ENCODE results near the gene KRT74. TPM values are rescaled to one million over a fixed set of nuclear protein-coding genes. Genes with fewer than 3 reads are reported as not detected.

KRT74 gene
- polyA plus RNA-seq, 1 donor, result not detected

DNA sequence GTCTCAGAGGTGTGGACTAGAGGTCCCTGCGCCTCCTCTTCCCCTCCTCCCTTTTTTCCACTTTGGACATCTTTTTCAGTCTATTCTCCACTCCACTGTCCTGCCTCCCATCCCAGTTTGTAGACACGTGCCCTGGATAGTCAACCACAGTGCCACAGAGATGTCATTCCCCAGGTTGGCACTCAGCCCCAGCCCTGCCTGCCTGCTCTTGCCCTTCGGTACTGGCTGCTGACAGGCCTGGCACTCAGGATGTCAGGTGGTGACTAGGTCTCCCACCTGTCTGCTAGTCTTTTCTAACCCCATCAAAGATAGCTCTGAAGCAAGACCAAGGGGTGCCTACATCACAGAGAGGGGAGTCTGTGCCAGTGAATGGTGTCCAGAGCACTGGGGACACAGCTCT, 36.5 kb downstream of the KRT74 start:
- no peak for DNase-seq

DNA sequence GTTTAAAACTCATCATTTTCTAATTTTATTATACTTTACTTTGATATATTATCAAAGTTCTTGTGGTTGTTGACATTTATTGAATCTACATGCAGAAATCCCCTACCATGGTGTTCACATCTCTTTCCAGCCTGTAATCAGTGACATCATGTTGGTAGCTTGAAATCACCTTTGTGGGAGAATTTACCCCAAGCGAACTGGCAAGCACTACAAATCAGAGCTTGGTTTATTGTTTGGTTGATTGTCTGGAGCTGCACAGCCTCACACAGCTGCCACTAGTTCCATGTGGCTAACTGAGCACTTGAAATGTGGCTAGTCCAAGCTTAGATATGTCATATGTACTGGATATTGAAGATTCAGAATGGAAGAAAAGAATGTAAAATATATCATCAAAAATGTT, 38.1 kb downstream of the KRT74 start:
- DNase-seq, result no peak

DNA sequence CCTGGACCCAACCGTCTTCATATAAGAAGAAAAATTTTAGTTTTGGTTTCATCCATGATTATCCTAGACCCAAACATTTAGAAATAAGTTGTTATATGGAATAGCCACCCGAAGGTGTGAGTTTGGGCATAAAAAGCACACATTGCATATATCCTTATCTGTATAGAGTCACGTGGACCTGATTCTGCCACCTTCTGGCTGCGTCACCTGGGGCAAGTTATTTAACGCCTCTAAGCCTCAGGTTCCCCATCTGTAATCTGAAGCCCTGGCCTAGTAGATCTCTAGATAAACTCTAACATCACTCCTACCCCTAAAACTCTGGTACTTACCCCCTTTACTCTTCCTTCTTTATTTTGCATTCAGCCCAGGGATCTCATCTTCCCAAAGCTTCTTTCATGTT, 39.2 kb downstream of the KRT74 start:
- no peak for DNase-seq

DNA sequence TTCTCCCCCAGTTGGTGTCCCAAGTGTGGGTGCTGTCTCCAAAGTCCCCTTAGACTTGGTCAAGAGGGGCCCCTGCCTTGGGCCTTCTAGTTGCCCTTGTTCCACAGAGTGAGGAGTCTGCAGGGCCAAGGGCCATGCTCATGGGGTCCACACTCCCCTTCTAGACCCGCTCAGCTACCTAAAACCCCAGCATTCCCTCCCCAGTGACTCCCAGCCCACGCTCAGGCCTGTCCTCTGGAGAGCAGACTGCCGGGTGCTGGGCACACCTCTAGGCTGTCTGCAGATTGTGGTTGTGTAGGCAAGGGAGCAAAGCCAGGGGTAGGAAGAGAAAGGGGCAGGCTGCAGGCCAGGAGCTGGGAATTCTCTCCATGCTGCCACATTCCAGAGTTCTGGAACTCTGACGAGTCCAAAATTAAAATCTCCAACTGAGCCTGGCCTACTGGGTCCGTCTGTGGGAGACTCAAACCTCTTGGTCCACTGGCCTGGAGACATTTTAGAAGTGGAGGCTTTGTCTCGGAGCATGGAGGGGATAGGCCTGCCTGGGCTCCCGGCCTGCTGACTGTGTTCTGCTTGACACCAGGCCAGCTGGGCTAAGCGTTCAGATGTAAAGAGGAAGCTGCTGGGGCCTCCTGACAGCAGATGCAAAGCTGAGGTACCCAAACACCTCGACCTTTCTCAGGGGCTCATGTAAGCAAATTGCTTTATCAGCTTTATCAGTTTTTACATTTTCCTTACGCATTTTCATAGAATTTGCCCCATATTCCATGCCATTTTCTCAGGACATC, 39.8 kb downstream of the KRT74 start:
- no peak for DNase-seq

GRCh38 chr12:52532636-52533035, 41.0 kb downstream of the KRT74 start:
- DNase-seq, result no peak

DNA sequence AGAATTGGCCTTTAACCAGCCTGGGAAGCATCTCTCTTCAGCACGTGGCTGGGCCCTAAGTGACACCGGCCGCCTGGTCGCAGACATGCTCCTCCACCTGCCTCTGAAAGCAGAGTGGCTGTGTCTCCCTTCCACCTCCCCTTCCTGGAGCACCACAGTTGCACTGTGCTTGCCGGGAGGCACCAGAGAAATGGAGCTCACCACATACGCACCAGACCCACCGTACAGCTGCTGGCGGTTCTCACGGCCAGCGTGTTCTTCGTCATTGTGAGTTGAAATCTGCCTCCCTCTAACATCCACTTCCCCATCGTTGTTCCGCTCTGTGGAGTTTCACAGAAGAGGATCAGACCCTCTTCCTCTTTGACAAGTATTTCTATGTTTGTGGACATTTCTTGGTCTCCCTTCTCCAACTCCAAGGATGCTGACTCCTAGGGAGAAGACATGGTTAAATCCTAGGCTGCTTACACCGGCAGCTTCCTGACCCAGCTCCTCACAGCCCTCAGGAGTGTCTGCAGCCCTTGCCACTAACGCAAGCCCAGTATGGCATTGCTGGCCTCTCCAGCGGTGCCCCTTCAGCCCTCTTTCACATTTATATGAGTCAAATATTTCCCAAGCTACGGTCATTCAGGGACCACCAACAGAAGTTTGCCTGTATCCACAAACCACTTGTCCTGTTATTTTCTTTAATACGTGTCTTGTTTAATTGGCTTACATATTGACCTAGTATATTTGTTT, 41.9 kb downstream of the KRT74 start:
- DNase-seq, result no peak

DNA sequence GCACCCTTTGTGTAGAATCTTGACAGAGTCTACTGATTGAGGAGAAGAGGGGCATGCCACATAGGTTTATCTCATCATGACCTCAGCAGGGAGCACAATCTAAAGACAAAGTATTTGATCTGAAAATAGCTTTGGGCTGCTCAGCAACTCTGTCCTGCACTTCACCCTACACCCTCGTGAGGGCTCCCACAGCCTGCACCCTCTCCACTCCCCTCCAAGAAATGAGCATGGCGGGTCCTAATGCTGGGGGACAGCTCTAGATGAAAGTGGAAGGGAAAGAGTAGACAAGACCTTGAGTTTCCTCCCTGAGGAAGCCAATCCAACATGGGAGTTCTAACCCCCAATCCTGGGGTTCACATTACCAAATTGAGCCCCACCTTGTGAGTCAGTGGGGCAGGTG, 42.7 kb downstream of the KRT74 start:
- no peak for DNase-seq

- DNase-seq, result no peak
Measured at GRCh38 chr12:52530366-52530765, 43.3 kb downstream of the KRT74 start.

DNA sequence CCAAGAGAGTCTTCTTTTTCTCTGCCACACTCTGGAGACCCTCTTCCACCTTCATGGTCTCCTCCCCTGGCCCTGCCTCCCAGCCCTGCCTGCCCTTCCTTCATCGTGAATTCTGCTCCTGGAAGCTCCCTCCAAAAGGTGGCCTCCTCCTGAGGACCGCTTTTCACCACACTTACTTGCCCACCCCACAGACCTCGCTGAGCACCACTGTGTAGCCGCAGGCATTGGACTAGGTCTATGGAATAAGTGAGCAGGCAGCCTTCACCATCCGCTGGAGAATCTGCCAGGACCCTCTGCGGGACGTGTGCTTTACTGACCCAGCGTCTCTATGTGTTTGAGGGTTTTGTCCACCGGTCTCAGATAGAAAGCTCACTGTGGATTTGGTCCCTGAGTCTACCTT, 43.8 kb downstream of the KRT74 start:
- no peak for DNase-seq

GRCh38 chr12:52529417-52529816, 44.2 kb downstream of the KRT74 start:
- DNase-seq, result no peak

- no peak for DNase-seq
Measured at GRCh38 chr12:52528641-52529143, 45.0 kb downstream of the KRT74 start.

DNA sequence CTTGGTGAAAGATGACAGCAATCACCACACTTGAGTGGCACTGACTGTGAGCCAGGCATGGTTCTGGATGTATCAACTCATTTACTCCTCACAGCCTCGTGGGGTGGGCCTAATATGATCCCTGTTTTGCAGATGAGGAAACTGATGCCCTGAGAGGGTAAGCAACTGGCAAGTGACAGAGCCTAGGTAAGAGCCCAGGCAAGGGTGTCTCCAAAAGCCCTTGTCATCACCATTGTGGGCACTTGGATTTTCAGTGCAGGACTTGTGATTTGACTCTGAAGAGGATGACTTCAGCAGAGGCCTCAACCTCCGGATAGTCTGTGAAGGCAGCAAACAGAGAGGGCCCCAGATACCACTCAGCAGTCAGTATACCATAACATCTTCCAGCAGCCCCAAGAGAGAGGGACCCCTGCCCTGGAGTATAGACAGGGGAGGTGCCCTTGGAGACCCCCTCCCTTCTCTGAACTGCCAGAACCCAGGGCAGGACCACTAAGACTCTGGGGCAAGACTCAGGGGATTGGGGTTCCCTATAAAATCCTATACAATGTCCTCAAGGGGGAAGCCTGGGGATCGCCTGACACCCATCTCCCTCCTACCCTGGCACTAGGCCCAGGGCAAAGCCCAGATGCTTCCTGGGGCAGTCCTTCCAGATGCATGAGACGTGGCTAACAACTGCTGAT, 46.4 kb downstream of the KRT74 start:
- no peak for DNase-seq

- no peak for DNase-seq
Measured at GRCh38 chr12:52526511-52526951, 47.1 kb downstream of the KRT74 start.

- DNase-seq, result no peak
Measured at GRCh38 chr12:52525661-52526499, 47.8 kb downstream of the KRT74 start.

DNA sequence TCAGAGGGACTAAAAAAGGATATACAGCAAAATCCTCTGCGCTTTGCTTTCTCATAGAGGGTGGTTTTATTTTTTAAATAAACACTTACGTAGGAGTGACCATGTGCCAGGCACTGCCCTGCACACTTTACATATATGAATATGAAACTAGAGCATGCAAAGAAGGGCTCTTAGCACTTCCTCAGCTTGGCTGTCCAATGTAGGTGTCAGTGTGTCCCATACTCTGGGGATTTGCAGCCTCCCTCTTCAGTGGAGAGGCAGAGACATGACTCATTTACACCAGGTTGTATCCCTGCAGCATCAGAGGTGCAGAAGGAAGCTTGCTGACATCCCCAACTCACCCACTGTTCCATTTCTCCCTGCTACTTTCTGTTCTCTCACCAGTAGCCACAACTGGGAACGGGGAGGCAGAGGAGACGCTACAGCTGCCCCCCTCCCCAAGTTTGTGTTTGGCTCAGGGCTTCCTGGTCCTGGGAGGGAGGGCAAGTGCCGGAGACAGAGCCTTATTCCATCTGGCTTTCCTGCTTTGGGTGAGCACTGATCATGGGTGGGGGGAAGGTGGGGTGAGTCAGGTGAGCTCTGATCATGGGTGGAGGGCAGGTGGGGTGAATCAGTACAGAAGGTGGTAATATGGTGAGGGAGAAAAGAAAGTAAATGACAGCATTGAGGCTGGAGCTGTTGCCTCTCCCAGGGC, 48.6 kb downstream of the KRT74 start:
- DNase-seq, result no peak

DNA sequence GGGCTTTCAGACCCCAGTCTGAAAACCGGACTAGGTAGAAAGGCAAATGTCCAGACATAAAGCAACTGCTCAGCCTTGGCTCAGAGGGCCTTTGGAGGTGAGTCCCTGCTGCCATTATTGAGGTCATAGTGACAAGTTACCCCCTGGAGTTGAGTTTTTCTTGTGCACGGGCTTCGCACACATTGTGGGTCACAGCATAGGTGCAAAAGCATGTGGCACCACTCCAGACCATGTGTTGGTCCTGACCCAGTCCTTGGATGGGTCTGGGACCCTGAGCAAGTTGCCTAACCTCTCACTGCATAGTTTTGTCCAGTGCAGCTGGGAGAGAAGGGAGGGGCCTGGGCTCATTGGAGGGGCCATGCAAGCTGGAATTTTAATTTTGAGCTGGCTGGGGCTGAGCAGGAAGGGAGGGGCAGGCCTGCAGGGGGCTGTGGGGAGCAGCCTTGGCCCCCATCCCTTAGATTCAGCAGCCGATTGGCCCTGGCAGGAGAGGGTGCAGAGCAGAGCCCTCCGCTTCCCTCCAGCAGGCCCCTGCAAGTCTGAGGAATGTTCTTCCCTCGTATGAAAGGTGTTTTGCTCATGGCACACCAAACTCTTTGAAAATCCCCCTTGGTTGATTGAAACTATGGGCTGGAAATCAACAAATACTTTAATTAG, 49.3 kb downstream of the KRT74 start:
- DNase-seq, result no peak

DNA sequence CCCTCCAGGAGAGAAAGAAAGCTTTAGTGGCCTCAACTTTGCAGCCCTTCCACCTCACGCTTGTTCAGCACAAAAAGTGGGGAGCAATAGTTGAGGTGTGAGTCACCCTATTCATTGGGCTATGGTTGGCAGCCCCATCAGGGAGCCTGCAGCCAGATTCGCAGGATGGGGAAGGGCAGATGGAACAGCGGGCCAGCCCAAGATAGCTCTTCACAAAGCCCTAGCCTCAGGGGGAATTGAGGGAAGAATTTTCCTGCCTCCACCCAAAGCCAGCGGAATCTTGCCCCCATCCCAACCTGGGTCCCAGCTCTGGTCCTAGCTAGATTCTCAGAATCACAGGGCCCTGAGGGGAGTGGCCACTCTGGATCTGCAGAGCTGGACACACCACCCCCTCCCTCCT, 49.8 kb downstream of the KRT74 start:
- no peak for DNase-seq

DNA sequence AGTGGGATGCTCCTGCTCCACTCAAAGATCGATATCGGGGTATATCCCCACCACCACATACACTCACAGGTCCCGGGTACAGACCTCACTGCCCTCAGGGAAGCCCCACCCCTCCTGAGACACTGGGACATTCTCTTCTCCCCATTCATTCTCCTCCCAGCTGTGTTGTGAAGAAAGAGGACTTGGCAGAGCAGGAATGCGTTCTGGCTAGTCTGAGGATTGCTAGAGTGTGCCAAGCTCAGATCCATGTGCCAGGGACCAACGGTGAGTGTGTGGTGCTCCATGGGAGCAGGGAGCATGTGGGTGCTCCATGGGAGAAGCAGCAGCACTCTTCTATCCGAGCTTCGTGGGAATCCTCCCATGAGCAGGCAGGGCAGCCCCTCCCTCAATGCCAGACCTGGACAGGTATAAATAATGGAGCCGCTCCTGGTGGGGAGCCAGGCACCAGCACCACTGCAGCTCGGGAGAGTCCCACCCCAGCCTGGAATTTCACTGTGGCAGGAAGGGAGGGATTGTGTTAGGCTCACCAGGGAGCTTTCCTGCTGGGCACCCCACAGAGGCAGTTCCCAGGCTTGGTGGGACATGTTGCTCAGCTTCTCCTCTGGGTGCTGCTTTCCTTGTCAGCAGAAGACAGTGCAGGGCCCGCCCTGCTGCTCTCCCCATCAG, 51.2 kb downstream of the KRT74 start:
- no peak for DNase-seq

- no peak for DNase-seq
Measured at GRCh38 chr12:52521568-52522266, 51.9 kb downstream of the KRT74 start.

GRCh38 chr12:52521175-52521567, 52.5 kb downstream of the KRT74 start:
- no peak for DNase-seq
